K562 (cell line): ENCODE measurements around the gene GAS2L1. TPM values are rescaled to one million over a fixed set of nuclear protein-coding genes. Genes with fewer than 3 reads are reported as not detected.
A peak's percentile ranks its signal among the peaks of the same experiment; 100 is the strongest.

Experiments used
- ELF2 ChIP-seq: fragments of 250-450 bp; sonication (Bioruptor Pico); IDR thresholded peaks from 2 replicates; pipeline ENCODE4 v1.5.0; 2021; ENCODE audit warnings: mild to moderate bottlenecking
- HBP1 ChIP-seq: fragments of 450-650 bp; formaldehyde crosslinking; IDR thresholded peaks from 2 replicates; pipeline ENCODE4 v1.4.0; 2022; ENCODE audit warnings: missing genetic modification characterization
- HDAC2 ChIP-seq: fragments of 450-650 bp; IDR thresholded peaks from 2 replicates; pipeline ENCODE4 v1.6.1; 2016; ENCODE audit warnings: mild to moderate bottlenecking
- HMG20A ChIP-seq: fragments of 450-650 bp; formaldehyde crosslinking; conservative IDR thresholded peaks from 2 replicates; pipeline ENCODE4 v1.4.0; 2020; ENCODE audit warnings: mild to moderate bottlenecking, mixed read lengths
- KLF13 ChIP-seq: fragments of 450-650 bp; IDR thresholded peaks from 2 replicates; pipeline ENCODE4 v1.6.1; 2016; ENCODE audit warnings: missing genetic modification characterization, low read depth, mild to moderate bottlenecking, missing compliant biosample characterization, moderate library complexity, borderline replicate concordance
- NR3C1 ChIP-seq: sonication (generic); formaldehyde crosslinking; IDR thresholded peaks from 2 replicates; pipeline ENCODE4 v1.8.1; 2022; ENCODE audit warnings: missing genetic modification reagents
- POLR3G ChIP-seq: IDR thresholded peaks from 2 replicates; pipeline ENCODE4 v1.6.1; 2011; ENCODE audit not compliant: insufficient read length, insufficient replicate concordance; ENCODE audit errors: extremely low read depth
- SNRNP70 ChIP-seq: fragments of 200-400 bp; formaldehyde crosslinking; optimal IDR thresholded peaks from 2 replicates; pipeline ENCODE3; 2017; ENCODE audit warnings: low read depth, low read length
- THAP7 ChIP-seq: fragments of 250-450 bp; sonication (Bioruptor Pico); IDR thresholded peaks from 2 replicates; pipeline ENCODE4 v1.5.0; 2021
- THRB ChIP-seq: fragments of 450-650 bp; formaldehyde crosslinking; conservative IDR thresholded peaks from 2 replicates; pipeline ENCODE4 v1.4.0; 2022; ENCODE audit warnings: mild to moderate bottlenecking, missing genetic modification characterization
- ZFP91 ChIP-seq: sonication (generic); formaldehyde crosslinking; IDR thresholded peaks from 2 replicates; pipeline ENCODE4 v1.8.0; 2022; ENCODE audit warnings: mild to moderate bottlenecking, missing genetic modification reagents
- ZNF133 ChIP-seq: fragments of 250-450 bp; sonication (Bioruptor Pico); IDR thresholded peaks from 2 replicates; pipeline ENCODE4 v1.4.0; 2020; ENCODE audit warnings: mild to moderate bottlenecking
- ZNF197 ChIP-seq: fragments of 200-800 bp; sonication (Bioruptor generic); IDR thresholded peaks from 2 replicates; pipeline ENCODE4 v1.6.1; 2016; ENCODE audit warnings: low read depth, missing genetic modification characterization, missing compliant biosample characterization
- polyA plus RNA-seq, 8 experiments: library from polyadenylated mRNA; depleted of rRNA in 4 of 8; stranded (reverse) in 5 of 8; unstranded in 3 of 8; fragments of >200 nt; fragmentation: Nextera tagmentation in 2 of 8; fragmentation: Illumina TruSeq in 1 of 8; extraction: Ambion mirVana in 2 of 8; extraction: Trizol in 1 of 8; gene quantifications; 2 replicates each; pipeline versions ENCODE4 v1.2.1 to v1.2.3, GENCODE V29; 2011 to 2014; ENCODE audit warnings: inconsistent platforms in 1 of 8, missing spikeins in 1 of 8
- total RNA-seq, 7 experiments: library from RNA; depleted of rRNA in 6 of 7; stranded (reverse); fragments of >200 nt in 6 of 7; fragmentation: Illumina TruSeq in 2 of 7; extraction: Trizol in 2 of 7; gene quantifications; 2 replicates each; pipeline versions ENCODE4 v1.2.1 to v1.2.3, GENCODE V29; 2011 to 2021; ENCODE audit warnings: low replicate concordance in 1 of 7

The GAS2L1 gene
- total and polyA plus RNA-seq, 9 of the 15 experiments (the other 6 are each of a cell fraction or from before 2014, with no cell fraction given), result 0.56 to 19.7 (median 3.2) TPM

GRCh38 chr22:29267858-29268510 is 38.5 kb upstream of the GAS2L1 start, which contains the start of the genes EWSR1 and RHBDD3 (continued):
- TF ChIP-seq ZFP91 (CRISPR knock-in tag) (no peak), KLF13 (tag) (no peak), THAP7 (CRISPR knock-in tag) (no peak), THRB (CRISPR knock-in tag) (no peak), SNRNP70 (no peak), POLR3G (no peak), ELF2 (CRISPR knock-in tag) (no peak), HDAC2 (no peak), NR3C1 (CRISPR knock-in tag) (no peak), HMG20A (CRISPR knock-in tag) (no peak), ZNF133 (CRISPR knock-in tag) (no peak), ZNF197 (CRISPR knock-in tag) (0 out of 2 replicates have a peak, but pooled peaks have one; percentile 52), HBP1 (no peak)
